Endodermal cell (in vitro differentiated cells): Measurements from ENCODE around the gene LSP1. TPM values are rescaled to one million over a fixed set of nuclear protein-coding genes. Genes with fewer than 3 reads are reported as not detected.

Source experiments
- DNase-seq: peaks from one replicate; pipeline ENCODE4 v3.0.0-alpha.2; 2017
- H3K27ac ChIP-seq: 2 replicates; pipeline ENCODE4 v1.5.1; 2013; ENCODE audit warnings: mild to moderate bottlenecking, low read depth, low read length, moderate library complexity
- H3K27me3 ChIP-seq: 2 replicates; pipeline ENCODE4 v1.6.1; 2013; ENCODE audit warnings: mild to moderate bottlenecking, low read length, moderate library complexity; ENCODE audit not compliant: insufficient read depth, control insufficient read depth, poor library complexity, severe bottlenecking
- H3K36me3 ChIP-seq: 2 replicates; pipeline ENCODE4 v1.7.0; 2013; ENCODE audit warnings: mild to moderate bottlenecking, low read length, moderate library complexity; ENCODE audit not compliant: control insufficient read depth, insufficient read depth
- H3K4me1 ChIP-seq: one replicate; pipeline ENCODE4 v1.7.0; 2013; ENCODE audit warnings: low read length; ENCODE audit not compliant: control insufficient read depth, insufficient read depth
- H3K4me3 ChIP-seq: 2 replicates; pipeline ENCODE4 v1.5.1; 2013; ENCODE audit warnings: mild to moderate bottlenecking, low read length, moderate library complexity
- H3K9ac ChIP-seq: 2 replicates; pipeline ENCODE4 v1.6.1; 2013; ENCODE audit warnings: mild to moderate bottlenecking, low read length, moderate library complexity; ENCODE audit not compliant: poor library complexity, severe bottlenecking; ENCODE audit errors: extremely low read depth
- H3K9me3 ChIP-seq: 2 replicates; pipeline ENCODE4 v1.6.1; 2013; ENCODE audit warnings: mild to moderate bottlenecking, low read length, moderate library complexity; ENCODE audit not compliant: control insufficient read depth
- H3K27ac Mint-ChIP-seq: 2 replicates; pipeline ENCODE4 v1.8.0; 2020; ENCODE audit warnings: mixed read lengths
- H3K27me3 Mint-ChIP-seq: 2 replicates; pipeline ENCODE4 v1.8.0; 2021; ENCODE audit warnings: mild to moderate bottlenecking, mixed read lengths; ENCODE audit not compliant: insufficient read depth
- H3K36me3 Mint-ChIP-seq: 2 replicates; pipeline ENCODE4 v1.8.0; 2020; ENCODE audit warnings: low read depth, mixed read lengths
- H3K4me1 Mint-ChIP-seq: 2 replicates; pipeline ENCODE4 v1.8.0; 2020; ENCODE audit warnings: mixed read lengths
- H3K4me3 Mint-ChIP-seq: 2 replicates; pipeline ENCODE4 v1.8.0; 2020; ENCODE audit warnings: mild to moderate bottlenecking, moderate library complexity, mixed read lengths
- H3K9me3 Mint-ChIP-seq: 2 replicates; pipeline ENCODE4 v1.8.0; 2020; ENCODE audit warnings: mild to moderate bottlenecking, mixed read lengths
- WGBS, 2 experiments: methylation state at CpG; one replicate each; pipeline versions ENCODE4 v1.1.5 to v1.1.7; 2013; ENCODE audit warnings: missing lambda C conversion rate in 2 of 2, mixed read lengths in 1 of 2; ENCODE audit not compliant: insufficient coverage in 1 of 2, insufficient read length in 1 of 2; 5-methylcytosine and 5-hydroxymethylcytosine counted together
- total RNA-seq, 2 donors: library from RNA; stranded (reverse); fragmentation: NEBNext Ultra II Directional in 1 of 2; extraction: Animal tissue kit (Norgen Biotek cat#: 25700) in 1 of 2; gene quantifications; 2 replicates in 1 of 2; 3 replicates in 1 of 2; pipeline ENCODE4 v1.2.1, GENCODE V29; 2021
- TF ChIP-seq, protein P1 (sequence below): fragments of 200-600 bp; sonication (generic); conservative IDR thresholded peaks from 2 replicates; pipeline ENCODE4 v1.5.0; 2021; ENCODE audit warnings: antibody characterized with exemption, mild to moderate bottlenecking

LSP1 gene
- total RNA-seq, 2 donors from 2014 or later = not detected

DNA sequence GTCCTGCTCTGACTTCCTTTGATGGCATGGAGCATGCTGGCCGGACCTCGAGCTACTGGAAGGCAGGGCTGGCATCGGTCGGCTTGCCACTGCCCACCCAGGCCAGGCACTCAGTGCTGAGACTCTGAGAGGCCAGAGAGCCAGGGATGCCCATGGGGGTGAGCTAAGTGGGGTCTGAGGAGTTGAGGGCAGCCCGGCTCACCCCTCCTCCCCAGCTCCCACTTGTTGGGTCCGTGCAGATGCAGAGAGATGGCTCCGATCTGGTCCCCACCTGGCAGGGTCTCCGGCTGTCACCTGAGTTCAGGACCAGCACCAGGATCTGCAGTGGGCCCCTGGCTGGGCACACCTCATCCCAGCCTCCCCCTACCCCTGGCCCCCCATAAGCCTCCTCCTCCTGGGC lies 13.3 kb downstream of the LSP1 start:
- Histone ChIP-seq H3K27ac (no peak overlapping the region), H3K9ac (no peak overlapping the region), H3K36me3 (no peaks in the 10 kb centered on the region), H3K27me3 (no peaks in the 10 kb centered on the region), H3K9me3 (no peaks in the 10 kb centered on the region), H3K4me1 (no peaks in the 10 kb centered on the region), H3K4me3 (no peak overlapping the region)
- no peaks in the 10 kb centered on the region for H3K4me1 Mint-ChIP-seq
- TF ChIP-seq, protein P1, sequence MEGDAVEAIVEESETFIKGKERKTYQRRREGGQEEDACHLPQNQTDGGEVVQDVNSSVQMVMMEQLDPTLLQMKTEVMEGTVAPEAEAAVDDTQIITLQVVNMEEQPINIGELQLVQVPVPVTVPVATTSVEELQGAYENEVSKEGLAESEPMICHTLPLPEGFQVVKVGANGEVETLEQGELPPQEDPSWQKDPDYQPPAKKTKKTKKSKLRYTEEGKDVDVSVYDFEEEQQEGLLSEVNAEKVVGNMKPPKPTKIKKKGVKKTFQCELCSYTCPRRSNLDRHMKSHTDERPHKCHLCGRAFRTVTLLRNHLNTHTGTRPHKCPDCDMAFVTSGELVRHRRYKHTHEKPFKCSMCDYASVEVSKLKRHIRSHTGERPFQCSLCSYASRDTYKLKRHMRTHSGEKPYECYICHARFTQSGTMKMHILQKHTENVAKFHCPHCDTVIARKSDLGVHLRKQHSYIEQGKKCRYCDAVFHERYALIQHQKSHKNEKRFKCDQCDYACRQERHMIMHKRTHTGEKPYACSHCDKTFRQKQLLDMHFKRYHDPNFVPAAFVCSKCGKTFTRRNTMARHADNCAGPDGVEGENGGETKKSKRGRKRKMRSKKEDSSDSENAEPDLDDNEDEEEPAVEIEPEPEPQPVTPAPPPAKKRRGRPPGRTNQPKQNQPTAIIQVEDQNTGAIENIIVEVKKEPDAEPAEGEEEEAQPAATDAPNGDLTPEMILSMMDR = no peak
- H3K36me3 Mint-ChIP-seq = no peaks in the 10 kb centered on the region
- DNase-seq = no peak
- H3K4me3 Mint-ChIP-seq = no peak overlapping the region
- H3K27me3 Mint-ChIP-seq = peaks cover 16% of the 10 kb centered on the region
- no peaks in the 10 kb centered on the region for H3K9me3 Mint-ChIP-seq
- WGBS, 2 experiments = 89 to 100% methylated on average over 4 to 7 of the region's 8 CpGs
- H3K27ac Mint-ChIP-seq = no peak overlapping the region

DNA sequence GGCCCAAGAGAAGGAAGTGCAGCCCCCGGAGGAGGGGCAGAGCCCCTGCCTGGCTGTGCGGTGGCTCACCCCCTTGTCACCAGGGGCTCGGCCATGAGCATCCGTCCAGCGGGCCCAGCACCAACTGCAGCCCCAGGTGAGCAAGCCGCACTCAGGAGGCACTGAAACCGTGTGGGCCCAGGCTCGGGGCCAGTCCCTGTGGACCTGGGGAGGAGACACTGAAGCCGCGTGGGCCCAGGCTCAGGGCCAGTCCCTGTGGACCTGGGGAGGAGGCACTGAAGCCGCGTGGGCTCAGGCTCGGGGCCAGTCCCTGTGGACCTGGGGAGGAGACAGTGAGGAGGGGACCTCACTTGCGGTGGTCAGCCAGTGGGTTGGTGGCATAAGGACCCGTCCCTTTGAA lies 13.9 kb downstream of the LSP1 start:
- DNase-seq = no peak
- no peaks in the 10 kb centered on the region for H3K27me3 ChIP-seq
- no peaks in the 10 kb centered on the region for H3K4me1 ChIP-seq
- H3K9me3 ChIP-seq = no peaks in the 10 kb centered on the region
- H3K9ac ChIP-seq = no peak overlapping the region
- Mint-ChIP-seq H3K27ac (no peak overlapping the region), H3K4me1 (no peaks in the 10 kb centered on the region), H3K4me3 (no peak overlapping the region), H3K27me3 (peaks cover 16% of the 10 kb centered on the region), H3K36me3 (no peaks in the 10 kb centered on the region), H3K9me3 (no peaks in the 10 kb centered on the region)
- 60 to 95% methylated on average over 2 to 15 of the region's 15 CpGs for WGBS, 2 experiments
- no peaks in the 10 kb centered on the region for H3K36me3 ChIP-seq
- no peak overlapping the region for H3K27ac ChIP-seq
- no peak overlapping the region for H3K4me3 ChIP-seq
- TF ChIP-seq, protein P1 = no peak

DNA sequence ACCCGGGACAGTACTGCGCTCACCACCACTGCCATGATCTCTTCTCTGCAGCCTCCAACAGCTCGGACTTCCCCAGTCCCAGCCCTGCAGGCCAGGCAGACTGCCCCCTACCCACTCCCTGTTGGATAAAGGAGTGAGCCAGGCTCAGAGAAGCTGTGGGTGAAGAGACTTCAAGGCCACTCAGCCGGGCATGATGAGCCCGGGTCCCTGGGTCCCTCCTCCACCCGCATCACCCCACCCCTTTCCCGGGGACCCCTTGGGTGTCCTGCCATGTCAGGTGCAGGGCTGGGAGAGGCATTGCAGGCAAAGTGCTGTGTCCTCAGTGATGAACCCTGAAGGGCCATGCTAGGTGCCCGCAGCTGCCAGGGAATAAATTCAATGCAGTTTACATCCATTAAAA lies 14.5 kb downstream of the LSP1 start:
- Histone ChIP-seq H3K4me1 (no peaks in the 10 kb centered on the region), H3K36me3 (no peaks in the 10 kb centered on the region), H3K9me3 (no peaks in the 10 kb centered on the region), H3K27me3 (no peaks in the 10 kb centered on the region), H3K4me3 (no peak overlapping the region), H3K9ac (no peak overlapping the region), H3K27ac (no peak overlapping the region)
- no peaks in the 10 kb centered on the region for H3K4me1 Mint-ChIP-seq
- TF ChIP-seq, protein P1 = no peak
- no peaks in the 10 kb centered on the region for H3K9me3 Mint-ChIP-seq
- no peak overlapping the region for H3K4me3 Mint-ChIP-seq
- WGBS, 2 experiments = 84 to 100% methylated on average over 4 to 8 of the region's 8 CpGs
- H3K27ac Mint-ChIP-seq = no peak overlapping the region
- peaks cover 15% of the 10 kb centered on the region for H3K27me3 Mint-ChIP-seq
- no peaks in the 10 kb centered on the region for H3K36me3 Mint-ChIP-seq
- DNase-seq = no peak
